Breast epithelium (tissue), 3 donors: ENCODE data around the gene SLC66A1.

Experiments used
- POLR2A ChIP-seq: fragments of 450-650 bp; IDR thresholded peaks from one replicate; pipeline ENCODE4 v1.6.1; 2016; ENCODE audit warnings: antibody characterized with exemption, mild to moderate bottlenecking, moderate library complexity
- POLR2AphosphoS5 ChIP-seq, 3 donors: sonication (generic); formaldehyde crosslinking; IDR thresholded peaks; one replicate each; pipeline ENCODE4 v1.6.1; 2017; ENCODE audit warnings: antibody characterized with exemption in 3 of 3
- TF ChIP-seq, protein P1 (sequence below), 3 donors: fragments of 450-650 bp; IDR thresholded peaks; one replicate each; pipeline ENCODE4 v1.5.1; 2016 to 2017; ENCODE audit warnings: antibody characterized with exemption in 3 of 3, mild to moderate bottlenecking in 3 of 3, moderate library complexity in 3 of 3

DNA sequence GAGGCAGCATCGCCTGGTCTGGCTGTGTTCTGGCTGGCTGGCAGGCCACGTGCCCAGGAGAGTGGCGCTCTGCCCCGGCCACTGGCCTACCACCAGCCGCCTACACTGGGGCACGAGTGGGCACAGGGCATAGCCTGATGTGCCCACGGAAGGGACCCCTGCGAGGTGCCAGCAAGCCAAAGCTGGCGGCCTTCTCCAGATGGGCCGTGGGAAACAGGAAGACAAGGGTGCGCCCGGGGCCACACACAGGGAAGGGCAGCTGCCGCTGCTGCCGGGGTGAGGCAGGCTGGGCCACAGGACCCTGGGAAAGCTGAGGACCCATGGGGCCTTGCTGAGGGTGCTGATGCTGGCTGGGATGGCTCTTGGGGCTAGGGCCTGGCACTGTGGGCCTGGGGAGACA, 40.7 kb downstream of the SLC66A1 start:
- TF ChIP-seq, protein P1, sequence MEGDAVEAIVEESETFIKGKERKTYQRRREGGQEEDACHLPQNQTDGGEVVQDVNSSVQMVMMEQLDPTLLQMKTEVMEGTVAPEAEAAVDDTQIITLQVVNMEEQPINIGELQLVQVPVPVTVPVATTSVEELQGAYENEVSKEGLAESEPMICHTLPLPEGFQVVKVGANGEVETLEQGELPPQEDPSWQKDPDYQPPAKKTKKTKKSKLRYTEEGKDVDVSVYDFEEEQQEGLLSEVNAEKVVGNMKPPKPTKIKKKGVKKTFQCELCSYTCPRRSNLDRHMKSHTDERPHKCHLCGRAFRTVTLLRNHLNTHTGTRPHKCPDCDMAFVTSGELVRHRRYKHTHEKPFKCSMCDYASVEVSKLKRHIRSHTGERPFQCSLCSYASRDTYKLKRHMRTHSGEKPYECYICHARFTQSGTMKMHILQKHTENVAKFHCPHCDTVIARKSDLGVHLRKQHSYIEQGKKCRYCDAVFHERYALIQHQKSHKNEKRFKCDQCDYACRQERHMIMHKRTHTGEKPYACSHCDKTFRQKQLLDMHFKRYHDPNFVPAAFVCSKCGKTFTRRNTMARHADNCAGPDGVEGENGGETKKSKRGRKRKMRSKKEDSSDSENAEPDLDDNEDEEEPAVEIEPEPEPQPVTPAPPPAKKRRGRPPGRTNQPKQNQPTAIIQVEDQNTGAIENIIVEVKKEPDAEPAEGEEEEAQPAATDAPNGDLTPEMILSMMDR (IDR thresholded peaks at IDR 0.05): no peak
- TF ChIP-seq POLR2A: no peak
- TF ChIP-seq POLR2AphosphoS5 (IDR thresholded peaks at IDR 0.05): no peak
